ENCODE measurements around the gene RNU6-1. TPM values are rescaled to one million over a fixed set of nuclear protein-coding genes. Genes with fewer than 3 reads are reported as not detected.

Gene RNU6-1
- total RNA-seq, 1 donor from 2014 or later = not detected

DNA sequence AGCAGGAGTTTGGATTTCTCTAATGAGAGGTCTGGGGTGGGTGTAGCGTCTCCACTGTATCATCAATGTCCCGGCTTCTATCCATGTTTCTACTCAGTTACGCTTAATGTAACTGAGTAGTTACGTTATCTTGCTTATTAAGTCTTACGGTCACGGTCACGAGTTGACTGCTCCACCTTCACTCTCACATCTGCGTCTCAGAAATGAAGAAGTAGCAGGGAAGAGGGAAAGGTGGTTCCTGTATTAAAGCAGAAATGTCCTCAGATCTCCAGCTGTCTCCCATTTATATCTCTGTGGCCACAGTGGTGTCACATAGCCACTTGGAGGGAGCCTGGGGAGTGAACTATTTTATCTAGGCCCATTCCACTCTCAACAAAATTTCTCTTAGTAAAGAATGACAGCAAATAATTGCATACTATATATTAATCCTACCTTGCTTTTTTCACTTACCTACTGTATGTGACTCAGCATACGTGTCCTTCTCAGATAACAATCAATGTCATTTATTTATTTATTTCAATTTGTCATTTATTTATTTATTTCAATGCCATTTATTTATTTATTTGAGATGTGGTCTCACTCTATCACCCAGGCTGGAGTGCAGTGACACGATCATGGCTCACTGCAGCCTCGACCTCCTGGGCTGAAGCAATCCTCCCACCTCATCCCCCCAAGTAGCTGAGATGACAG lies 39.7 kb upstream of the RNU6-1 start:
- H3K9ac ChIP-seq (ENCODE audit: low read depth in 1 of 3, low read length in 3 of 3) = no peak overlapping the region
- no peak overlapping the region for H3K27ac ChIP-seq (ENCODE audit: low read depth, low read length)
- H3K4me1 ChIP-seq (ENCODE audit: control insufficient read depth in 3 of 3, insufficient read depth in 3 of 3, low read length in 3 of 3) = peaks cover 4 to 12% (median 7%) of the 10 kb centered on the region in 3 donors
- H3K36me3 ChIP-seq (ENCODE audit: control insufficient read depth in 3 of 3, insufficient read depth in 3 of 3, low read length in 3 of 3) = no peaks in the 10 kb centered on the region
- H3K27me3 ChIP-seq (ENCODE audit: control insufficient read depth in 3 of 3, insufficient read depth in 3 of 3, low read length in 3 of 3) = no peaks in the 10 kb centered on the region
- H3K4me3 ChIP-seq (ENCODE audit: low read length in 3 of 3) = no peak overlapping the region
- H3K9me3 ChIP-seq (ENCODE audit: control insufficient read depth in 3 of 3, low read length in 3 of 3) = no peaks in the 10 kb centered on the region

DNA sequence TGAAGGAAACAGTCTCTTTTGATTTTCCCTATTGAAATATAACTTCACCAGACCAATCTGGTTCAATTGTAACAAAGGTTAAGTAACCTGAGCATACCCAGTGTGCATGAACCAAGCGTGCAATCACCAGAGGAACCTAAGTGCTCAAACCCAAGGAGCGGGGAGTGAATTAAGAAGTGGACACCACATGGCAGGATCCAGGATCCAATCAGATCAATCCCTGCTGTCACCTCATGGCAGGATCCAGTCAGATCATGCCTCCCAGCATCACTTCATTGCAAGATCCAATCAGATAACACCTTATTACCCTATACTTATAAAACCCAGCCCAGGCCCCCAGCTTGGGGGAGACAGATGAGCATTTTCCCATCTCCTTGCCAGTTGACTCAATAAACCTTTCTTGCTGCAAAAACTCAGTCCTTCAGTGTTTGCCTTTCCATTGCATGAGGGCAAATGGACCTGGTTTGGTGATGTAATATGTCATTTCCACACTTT lies 38.9 kb upstream of the RNU6-1 start:
- H3K27ac ChIP-seq (ENCODE audit: low read depth, low read length) = no peak overlapping the region

DNA sequence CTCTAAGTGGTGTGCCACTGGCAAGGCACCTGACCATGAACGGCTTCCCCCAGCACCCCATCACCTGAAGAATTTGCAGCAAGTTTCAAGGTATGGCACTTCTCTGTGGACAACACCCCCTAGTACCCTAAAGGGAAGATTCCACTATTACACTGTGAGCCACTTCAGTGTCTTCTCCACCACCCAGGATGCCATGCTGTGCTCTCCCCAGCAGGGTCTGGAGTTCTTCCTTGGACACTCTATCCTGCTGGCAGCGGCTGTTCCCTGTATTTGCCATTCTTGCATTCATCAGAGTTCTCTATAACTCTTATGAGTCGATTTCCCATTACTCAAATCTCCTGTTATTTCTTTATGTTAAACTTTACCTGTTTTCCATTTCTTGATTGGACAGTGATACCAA lies 33.9 kb upstream of the RNU6-1 start:
- Histone ChIP-seq H3K27ac (ENCODE audit: low read depth, low read length) (no peak overlapping the region), H3K36me3 (ENCODE audit: control insufficient read depth in 3 of 3, insufficient read depth in 3 of 3, low read length in 3 of 3) (no peaks in the 10 kb centered on the region), H3K9ac (ENCODE audit: low read depth in 1 of 3, low read length in 3 of 3) (no peak overlapping the region), H3K4me1 (ENCODE audit: control insufficient read depth in 3 of 3, insufficient read depth in 3 of 3, low read length in 3 of 3) (no peaks in the 10 kb centered on the region), H3K9me3 (ENCODE audit: control insufficient read depth in 3 of 3, low read length in 3 of 3) (peaks cover 0 to 5% (median 3%) of the 10 kb centered on the region in 3 donors), H3K4me3 (ENCODE audit: low read length in 3 of 3) (no peak overlapping the region), H3K27me3 (ENCODE audit: control insufficient read depth in 3 of 3, insufficient read depth in 3 of 3, low read length in 3 of 3) (no peaks in the 10 kb centered on the region)

More for the DNA sequence above, 38.9 kb upstream of the RNU6-1 start:
- H3K9me3 ChIP-seq (ENCODE audit: control insufficient read depth in 3 of 3, low read length in 3 of 3) = peaks cover 0 to under 1% (median 0%) of the 10 kb centered on the region in 3 donors
- H3K36me3 ChIP-seq (ENCODE audit: control insufficient read depth in 3 of 3, insufficient read depth in 3 of 3, low read length in 3 of 3) = no peaks in the 10 kb centered on the region
- H3K27me3 ChIP-seq (ENCODE audit: control insufficient read depth in 3 of 3, insufficient read depth in 3 of 3, low read length in 3 of 3) = no peaks in the 10 kb centered on the region
- peaks cover 0 to 5% (median 1%) of the 10 kb centered on the region in 3 donors for H3K4me1 ChIP-seq (ENCODE audit: control insufficient read depth in 3 of 3, insufficient read depth in 3 of 3, low read length in 3 of 3)
- H3K4me3 ChIP-seq (ENCODE audit: low read length in 3 of 3) = no peak overlapping the region
- no peak overlapping the region for H3K9ac ChIP-seq (ENCODE audit: low read depth in 1 of 3, low read length in 3 of 3)

DNA sequence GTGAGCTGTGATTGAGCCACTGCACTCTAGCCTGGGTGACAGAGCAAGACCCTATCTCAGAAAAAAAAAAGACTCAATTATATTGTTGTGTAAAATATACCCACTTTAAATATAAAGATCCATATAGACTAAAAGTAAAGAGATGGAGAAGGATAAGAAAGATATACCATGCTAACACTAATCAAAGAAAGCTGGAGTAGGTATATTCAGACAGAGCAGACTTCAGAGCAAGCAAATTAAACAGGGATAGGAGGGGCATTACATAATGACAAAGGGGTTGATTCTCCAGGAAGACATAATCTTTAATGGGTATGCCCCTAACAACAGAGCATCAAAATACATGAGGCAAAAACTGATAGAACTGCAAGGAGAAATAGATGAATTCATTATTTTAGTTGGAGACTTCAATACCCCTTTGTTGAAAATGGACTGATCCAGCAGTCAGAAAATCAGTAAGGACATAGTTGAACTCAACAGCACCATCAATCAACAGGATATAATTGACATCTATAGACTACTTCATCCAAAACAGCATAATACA lies 31.1 kb upstream of the RNU6-1 start:
- H3K27me3 ChIP-seq (ENCODE audit: control insufficient read depth in 3 of 3, insufficient read depth in 3 of 3, low read length in 3 of 3) = no peaks in the 10 kb centered on the region
- H3K36me3 ChIP-seq (ENCODE audit: control insufficient read depth in 3 of 3, insufficient read depth in 3 of 3, low read length in 3 of 3) = no peaks in the 10 kb centered on the region
- no peaks in the 10 kb centered on the region for H3K4me1 ChIP-seq (ENCODE audit: control insufficient read depth in 3 of 3, insufficient read depth in 3 of 3, low read length in 3 of 3)
- H3K27ac ChIP-seq (ENCODE audit: low read depth, low read length) = no peak overlapping the region
- H3K9me3 ChIP-seq (ENCODE audit: control insufficient read depth in 3 of 3, low read length in 3 of 3) = peaks cover 0 to 5% (median 3%) of the 10 kb centered on the region in 3 donors
- H3K4me3 ChIP-seq (ENCODE audit: low read length in 3 of 3) = no peak overlapping the region
- H3K9ac ChIP-seq (ENCODE audit: low read depth in 1 of 3, low read length in 3 of 3) = no peak overlapping the region

DNA sequence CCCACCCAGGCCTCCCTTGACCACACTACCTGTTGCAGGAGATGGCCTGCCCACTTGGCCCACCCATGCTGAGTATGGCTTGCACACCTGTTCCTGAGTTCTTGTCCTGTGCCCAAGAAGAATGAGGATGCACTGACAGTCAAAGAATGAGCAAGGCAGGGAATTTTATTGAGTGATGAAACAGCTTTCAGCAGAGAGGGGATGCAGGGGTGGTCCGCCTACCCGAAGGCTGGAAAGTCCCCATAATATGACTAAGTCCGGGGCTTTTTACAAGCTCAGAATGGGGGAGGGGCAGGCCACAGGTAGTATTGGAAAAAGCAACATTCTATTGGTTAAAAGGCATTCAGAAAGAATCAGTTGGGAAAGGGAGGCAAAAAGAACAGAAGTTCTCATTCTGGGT lies 29.9 kb upstream of the RNU6-1 start:
- Histone ChIP-seq H3K9me3 (ENCODE audit: control insufficient read depth in 3 of 3, low read length in 3 of 3) (peaks cover 0 to 5% (median 3%) of the 10 kb centered on the region in 3 donors), H3K4me1 (ENCODE audit: control insufficient read depth in 3 of 3, insufficient read depth in 3 of 3, low read length in 3 of 3) (no peaks in the 10 kb centered on the region), H3K27me3 (ENCODE audit: control insufficient read depth in 3 of 3, insufficient read depth in 3 of 3, low read length in 3 of 3) (no peaks in the 10 kb centered on the region), H3K27ac (ENCODE audit: low read depth, low read length) (no peak overlapping the region), H3K4me3 (ENCODE audit: low read length in 3 of 3) (no peak overlapping the region), H3K36me3 (ENCODE audit: control insufficient read depth in 3 of 3, insufficient read depth in 3 of 3, low read length in 3 of 3) (no peaks in the 10 kb centered on the region), H3K9ac (ENCODE audit: low read depth in 1 of 3, low read length in 3 of 3) (no peak overlapping the region)

DNA sequence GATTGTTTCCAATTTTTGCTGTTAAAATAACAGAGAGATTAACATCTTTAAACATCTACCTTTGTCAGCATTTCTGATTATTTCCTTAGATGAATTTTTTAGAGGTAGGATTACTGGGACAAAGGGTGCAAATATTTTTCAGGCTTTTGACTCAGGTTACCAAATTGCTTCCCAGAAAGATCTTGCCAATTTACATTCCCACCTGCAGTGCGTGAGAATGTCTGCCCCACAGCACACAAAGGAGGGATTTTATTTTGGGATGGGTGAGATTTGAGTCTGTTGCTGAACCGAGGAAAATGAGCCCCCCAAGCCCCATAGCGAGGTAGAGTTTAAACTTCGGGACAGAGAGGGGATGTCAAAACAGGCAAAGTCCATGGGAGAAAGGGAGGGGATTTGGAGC lies 25.9 kb upstream of the RNU6-1 start:
- Histone ChIP-seq H3K4me3 (ENCODE audit: low read length in 3 of 3) (no peak overlapping the region), H3K36me3 (ENCODE audit: control insufficient read depth in 3 of 3, insufficient read depth in 3 of 3, low read length in 3 of 3) (no peaks in the 10 kb centered on the region), H3K9ac (ENCODE audit: low read depth in 1 of 3, low read length in 3 of 3) (no peak overlapping the region)

DNA sequence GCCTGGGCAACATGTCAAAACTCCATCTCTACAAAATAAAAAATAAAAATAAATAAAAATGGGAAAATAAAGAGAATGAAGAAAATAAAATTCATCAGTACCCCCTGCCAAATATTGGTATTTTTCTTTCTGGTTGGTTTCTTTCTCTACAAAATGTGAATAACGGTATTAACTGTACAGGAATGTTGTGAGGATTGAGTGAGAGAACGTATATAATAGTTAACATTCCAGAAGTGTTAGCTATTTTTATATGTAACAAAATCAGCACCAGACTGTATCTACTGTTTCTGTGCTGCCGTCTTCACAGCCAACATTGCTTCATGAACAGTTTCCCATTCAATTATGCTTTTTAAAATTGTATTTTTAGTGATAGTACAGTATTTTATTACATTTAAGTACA lies 25.5 kb upstream of the RNU6-1 start:
- H3K27ac ChIP-seq (ENCODE audit: low read depth, low read length) = no peak overlapping the region
- H3K27me3 ChIP-seq (ENCODE audit: control insufficient read depth in 3 of 3, insufficient read depth in 3 of 3, low read length in 3 of 3) = no peaks in the 10 kb centered on the region
- H3K9ac ChIP-seq (ENCODE audit: low read depth in 1 of 3, low read length in 3 of 3) = no peak overlapping the region
- H3K36me3 ChIP-seq (ENCODE audit: control insufficient read depth in 3 of 3, insufficient read depth in 3 of 3, low read length in 3 of 3) = no peaks in the 10 kb centered on the region
- H3K4me3 ChIP-seq (ENCODE audit: low read length in 3 of 3) = no peak overlapping the region
- H3K9me3 ChIP-seq (ENCODE audit: control insufficient read depth in 3 of 3, low read length in 3 of 3) = no peaks in the 10 kb centered on the region
- peaks cover 5 to 14% (median 8%) of the 10 kb centered on the region in 3 donors for H3K4me1 ChIP-seq (ENCODE audit: control insufficient read depth in 3 of 3, insufficient read depth in 3 of 3, low read length in 3 of 3)

More for the DNA sequence above, 25.9 kb upstream of the RNU6-1 start:
- Histone ChIP-seq H3K27me3 (ENCODE audit: control insufficient read depth in 3 of 3, insufficient read depth in 3 of 3, low read length in 3 of 3) (no peaks in the 10 kb centered on the region), H3K9me3 (ENCODE audit: control insufficient read depth in 3 of 3, low read length in 3 of 3) (no peaks in the 10 kb centered on the region), H3K4me1 (ENCODE audit: control insufficient read depth in 3 of 3, insufficient read depth in 3 of 3, low read length in 3 of 3) (peaks cover 4 to 14% (median 8%) of the 10 kb centered on the region in 3 donors), H3K27ac (ENCODE audit: low read depth, low read length) (no peak overlapping the region)

DNA sequence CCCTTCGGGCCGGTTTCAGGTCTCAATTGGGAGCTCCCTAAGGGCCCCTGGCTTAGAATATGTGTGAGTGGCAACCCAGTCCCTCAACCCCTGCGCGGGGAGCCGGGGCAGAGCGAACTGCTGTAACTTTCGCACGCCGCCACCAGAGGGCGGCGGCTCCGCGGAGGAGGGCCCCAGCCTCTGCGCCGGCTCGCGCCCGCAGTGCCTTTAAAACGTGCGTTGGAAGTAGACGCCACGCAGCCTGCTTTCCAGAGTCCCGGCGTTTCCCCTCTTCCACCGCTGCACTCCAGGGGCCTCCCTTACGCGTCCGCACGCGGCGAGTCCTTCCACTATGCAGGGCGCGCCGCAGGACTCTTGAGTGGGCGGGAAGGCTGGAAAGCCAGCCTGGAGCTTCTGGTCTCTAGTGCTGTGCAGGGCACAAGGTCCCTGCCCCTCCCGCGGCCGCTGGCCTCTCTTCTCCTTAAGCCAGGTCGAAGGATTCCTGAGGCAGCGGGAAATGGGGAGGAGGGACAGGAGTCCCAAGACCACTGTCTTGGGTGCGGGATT lies 23.7 kb upstream of the RNU6-1 start:
- Histone ChIP-seq H3K9me3 (ENCODE audit: control insufficient read depth in 3 of 3, low read length in 3 of 3) (no peaks in the 10 kb centered on the region), H3K4me1 (ENCODE audit: control insufficient read depth in 3 of 3, insufficient read depth in 3 of 3, low read length in 3 of 3) (peaks cover 7 to 19% (median 8%) of the 10 kb centered on the region in 3 donors), H3K4me3 (ENCODE audit: low read length in 3 of 3) (peak overlapping the region; percentile 57 to 76 (median 74)), H3K27me3 (ENCODE audit: control insufficient read depth in 3 of 3, insufficient read depth in 3 of 3, low read length in 3 of 3) (no peaks in the 10 kb centered on the region), H3K9ac (ENCODE audit: low read depth in 1 of 3, low read length in 3 of 3) (peak overlapping the region; percentile 70 to 78 (median 73)), H3K36me3 (ENCODE audit: control insufficient read depth in 3 of 3, insufficient read depth in 3 of 3, low read length in 3 of 3) (no peaks in the 10 kb centered on the region), H3K27ac (ENCODE audit: low read depth, low read length) (peak overlapping the region; percentile 4)

DNA sequence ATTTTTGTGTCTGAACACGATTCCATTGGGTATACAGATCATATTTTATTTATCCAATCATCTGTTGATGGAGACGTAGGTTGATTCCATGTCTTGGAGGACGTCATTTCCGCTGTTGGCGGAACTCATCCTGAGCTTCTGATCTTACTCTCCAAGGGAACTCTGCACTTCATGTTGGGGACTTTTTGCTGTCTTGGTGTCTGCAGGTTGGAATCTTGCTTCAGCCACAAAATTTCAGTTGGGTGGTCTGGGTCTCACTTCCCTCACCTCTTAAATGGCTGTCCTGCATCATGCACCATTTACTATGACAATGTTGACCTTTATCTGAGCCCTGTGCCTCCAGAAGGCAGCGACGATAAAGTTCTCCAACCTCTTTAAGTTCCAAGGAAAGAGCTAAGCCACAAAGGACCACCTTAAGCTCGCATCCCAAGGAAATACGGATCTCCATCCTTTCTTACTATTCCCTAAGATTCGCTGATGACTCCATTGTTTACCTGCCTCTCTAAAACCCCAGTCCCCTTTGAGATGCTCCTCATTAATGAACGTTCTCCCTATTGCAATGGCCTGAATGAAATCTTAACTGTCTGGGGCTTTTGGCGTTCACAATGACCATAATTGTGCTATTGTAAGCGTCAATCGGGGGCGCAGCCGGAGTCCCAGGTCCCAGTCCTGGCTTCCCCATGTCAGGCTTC lies 23.1 kb upstream of the RNU6-1 start:
- H3K27me3 ChIP-seq (ENCODE audit: control insufficient read depth in 3 of 3, insufficient read depth in 3 of 3, low read length in 3 of 3) = no peaks in the 10 kb centered on the region
- H3K4me1 ChIP-seq (ENCODE audit: control insufficient read depth in 3 of 3, insufficient read depth in 3 of 3, low read length in 3 of 3) = peaks cover 7 to 19% (median 8%) of the 10 kb centered on the region in 3 donors
- peak overlapping the region; percentile 57 to 76 (median 74) for H3K4me3 ChIP-seq (ENCODE audit: low read length in 3 of 3)
- no peaks in the 10 kb centered on the region for H3K36me3 ChIP-seq (ENCODE audit: control insufficient read depth in 3 of 3, insufficient read depth in 3 of 3, low read length in 3 of 3)
- H3K27ac ChIP-seq (ENCODE audit: low read depth, low read length) = no peak overlapping the region
- H3K9ac ChIP-seq (ENCODE audit: low read depth in 1 of 3, low read length in 3 of 3) = peak overlapping the region; percentile 70 to 78 (median 73)
- H3K9me3 ChIP-seq (ENCODE audit: control insufficient read depth in 3 of 3, low read length in 3 of 3) = no peaks in the 10 kb centered on the region
